ENCODE measurements around the gene CD8B. TPM values are rescaled to one million over a fixed set of nuclear protein-coding genes. Genes with fewer than 3 reads are reported as not detected.
A peak's percentile ranks its signal among the peaks of the same experiment; 100 is the strongest.

The CD8B gene
- total RNA-seq, 2 experiments from 2014 or later, result 0.75 to 1.1 TPM

DNA sequence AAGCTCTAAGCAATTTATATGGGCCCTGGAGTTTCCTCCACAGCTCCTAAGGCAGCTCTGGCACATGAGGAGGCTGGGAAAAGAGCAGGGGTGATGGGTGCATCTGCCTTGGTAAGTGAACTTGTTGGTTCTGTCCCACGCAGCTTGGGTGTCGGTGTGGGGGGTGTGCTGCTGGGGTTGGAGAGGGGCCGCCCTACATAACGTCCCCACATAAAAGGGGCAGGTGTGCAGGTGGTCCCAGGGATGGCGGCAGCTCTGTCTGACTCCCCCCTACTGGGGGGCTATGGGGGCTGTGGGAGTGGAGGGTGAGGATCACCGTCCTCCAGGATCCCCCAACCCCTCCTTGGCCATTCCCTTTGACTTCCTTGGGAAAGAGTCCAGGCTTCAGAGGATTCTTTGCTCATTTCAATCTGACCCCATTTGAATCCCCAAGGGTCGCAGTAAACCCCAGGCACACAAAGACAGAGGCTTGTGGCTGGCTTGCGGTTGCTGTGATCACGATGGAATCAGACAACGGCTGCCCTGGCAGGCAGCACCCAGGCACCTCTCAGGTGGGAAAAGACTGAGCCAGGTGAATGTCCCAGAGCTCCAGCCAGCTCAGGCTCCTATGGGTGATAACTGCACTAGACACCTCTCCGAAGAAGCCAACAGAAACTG, 36.5 kb downstream of the CD8B start:
- Histone ChIP-seq H3K4me3 (ENCODE audit: low read length) (peak overlapping the region; percentile 42), H3K4me1 (ENCODE audit: insufficient read depth, low read length) (peaks cover 12% of the 10 kb centered on the region), H3K9me3 (ENCODE audit: control insufficient read depth in 1 of 2, insufficient read depth in 1 of 2, low read length in 2 of 2) (peaks cover 0 to 11% of the 10 kb centered on the region in 2 experiments), H3K27ac (ENCODE audit: low read depth in 1 of 2, low read length in 2 of 2) (no peak overlapping the region), H3K36me3 (ENCODE audit: insufficient read depth, low read length) (no peaks in the 10 kb centered on the region), H3K27me3 (ENCODE audit: control insufficient read depth in 1 of 2, insufficient read depth in 2 of 2, low read length in 2 of 2) (peaks cover 6 to 8% of the 10 kb centered on the region in 2 experiments)
- peak in 2 of 14 experiments; percentile 7 to 39 for DNase-seq
- peaks cover 22% of the 10 kb centered on the region for H3K4me1 Mint-ChIP-seq (ENCODE audit: low read depth)
- intact Hi-C loops (cut with DNase I, micrococcal nuclease), result no loop called here
- TF ChIP-seq, protein P1, sequence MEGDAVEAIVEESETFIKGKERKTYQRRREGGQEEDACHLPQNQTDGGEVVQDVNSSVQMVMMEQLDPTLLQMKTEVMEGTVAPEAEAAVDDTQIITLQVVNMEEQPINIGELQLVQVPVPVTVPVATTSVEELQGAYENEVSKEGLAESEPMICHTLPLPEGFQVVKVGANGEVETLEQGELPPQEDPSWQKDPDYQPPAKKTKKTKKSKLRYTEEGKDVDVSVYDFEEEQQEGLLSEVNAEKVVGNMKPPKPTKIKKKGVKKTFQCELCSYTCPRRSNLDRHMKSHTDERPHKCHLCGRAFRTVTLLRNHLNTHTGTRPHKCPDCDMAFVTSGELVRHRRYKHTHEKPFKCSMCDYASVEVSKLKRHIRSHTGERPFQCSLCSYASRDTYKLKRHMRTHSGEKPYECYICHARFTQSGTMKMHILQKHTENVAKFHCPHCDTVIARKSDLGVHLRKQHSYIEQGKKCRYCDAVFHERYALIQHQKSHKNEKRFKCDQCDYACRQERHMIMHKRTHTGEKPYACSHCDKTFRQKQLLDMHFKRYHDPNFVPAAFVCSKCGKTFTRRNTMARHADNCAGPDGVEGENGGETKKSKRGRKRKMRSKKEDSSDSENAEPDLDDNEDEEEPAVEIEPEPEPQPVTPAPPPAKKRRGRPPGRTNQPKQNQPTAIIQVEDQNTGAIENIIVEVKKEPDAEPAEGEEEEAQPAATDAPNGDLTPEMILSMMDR (IDR thresholded peaks at IDR 0.05), result no peak
- ATAC-seq (ENCODE audit: poor library complexity), result peak; percentile 9
- H3K9me3 Mint-ChIP-seq, result peaks cover 2% of the 10 kb centered on the region
- peak overlapping the region; percentile 72 for H3K4me3 Mint-ChIP-seq
- ChIA-PET POLR2A (interaction anchor here (0.7 to 1.7 kb wide), 4 partner anchors 10 to 384 kb away, joined by 3 to 6 read pairs (median 3); partner anchors contain the start of gene KDM3A), CTCF (no interaction called here)
- H3K27ac Mint-ChIP-seq, result peak overlapping the region; percentile 76
- H3K27me3 Mint-ChIP-seq, result peaks cover 8% of the 10 kb centered on the region
- no peaks in the 10 kb centered on the region for H3K36me3 Mint-ChIP-seq (ENCODE audit: low read depth)

- peaks cover 2% of the 10 kb centered on the region for H3K9me3 Mint-ChIP-seq
- peaks cover 12% of the 10 kb centered on the region for H3K4me1 ChIP-seq (ENCODE audit: insufficient read depth, low read length)
- DNase-seq (no peak), ATAC-seq (ENCODE audit: poor library complexity) (no peak)
- H3K4me3 Mint-ChIP-seq, result no peak overlapping the region
- H3K27me3 Mint-ChIP-seq, result peaks cover 8% of the 10 kb centered on the region
- peaks cover 4 to 8% of the 10 kb centered on the region in 2 experiments for H3K27me3 ChIP-seq (ENCODE audit: control insufficient read depth in 1 of 2, insufficient read depth in 2 of 2, low read length in 2 of 2)
- peaks cover 0 to 11% of the 10 kb centered on the region in 2 experiments for H3K9me3 ChIP-seq (ENCODE audit: control insufficient read depth in 1 of 2, insufficient read depth in 1 of 2, low read length in 2 of 2)
- TF ChIP-seq, protein P1 (IDR thresholded peaks at IDR 0.05), result no peak
- no peak overlapping the region for H3K27ac Mint-ChIP-seq
- intact Hi-C loops (cut with DNase I, micrococcal nuclease), result no loop called here
- CTCF ChIA-PET, result no interaction called here
- POLR2A ChIA-PET, result no interaction called here
- no peaks in the 10 kb centered on the region for H3K36me3 Mint-ChIP-seq (ENCODE audit: low read depth)
- no peak overlapping the region for H3K27ac ChIP-seq (ENCODE audit: low read depth in 1 of 2, low read length in 2 of 2)
- no peak overlapping the region for H3K4me3 ChIP-seq (ENCODE audit: low read length)
- peaks cover 30% of the 10 kb centered on the region for H3K4me1 Mint-ChIP-seq (ENCODE audit: low read depth)
- H3K36me3 ChIP-seq (ENCODE audit: insufficient read depth, low read length), result no peaks in the 10 kb centered on the region
These were observed 38.9 kb downstream of the CD8B start for GRCh38 chr2:86822668-86823345.

DNA sequence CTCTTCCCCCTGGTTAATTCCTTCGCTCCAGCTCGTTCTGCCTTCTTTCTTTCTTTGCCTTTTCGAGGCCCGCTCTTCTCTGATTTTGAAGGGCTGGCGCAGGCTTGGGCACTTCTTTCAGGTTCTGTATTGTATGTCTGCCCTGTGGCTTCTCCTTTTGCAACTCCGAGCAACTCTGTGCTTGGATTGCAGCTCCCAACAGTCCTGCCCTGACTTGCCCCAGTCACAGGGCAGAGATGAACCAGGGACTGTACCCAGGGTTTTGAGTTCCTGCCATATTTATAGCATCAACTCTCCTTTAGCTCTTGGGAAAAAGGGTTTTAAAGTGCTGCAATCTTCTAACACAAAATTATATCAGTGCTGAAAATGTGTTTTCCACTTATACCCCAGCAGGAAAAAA, 39.8 kb downstream of the CD8B start:
- ATAC-seq (ENCODE audit: poor library complexity) (no peak), DNase-seq (no peak)
- Mint-ChIP-seq H3K27me3 (peaks cover 8% of the 10 kb centered on the region), H3K4me3 (no peak overlapping the region), H3K9me3 (peaks cover 2% of the 10 kb centered on the region), H3K27ac (no peak overlapping the region), H3K36me3 (ENCODE audit: low read depth) (no peaks in the 10 kb centered on the region), H3K4me1 (ENCODE audit: low read depth) (peaks cover 30% of the 10 kb centered on the region)
- no peak overlapping the region for H3K27ac ChIP-seq (ENCODE audit: low read depth in 1 of 2, low read length in 2 of 2)
- H3K9me3 ChIP-seq (ENCODE audit: control insufficient read depth in 1 of 2, insufficient read depth in 1 of 2, low read length in 2 of 2), result peaks cover 0 to 11% of the 10 kb centered on the region in 2 experiments
- H3K27me3 ChIP-seq (ENCODE audit: control insufficient read depth in 1 of 2, insufficient read depth in 2 of 2, low read length in 2 of 2), result peaks cover 4 to 8% of the 10 kb centered on the region in 2 experiments
- H3K4me3 ChIP-seq (ENCODE audit: low read length), result no peak overlapping the region
- intact Hi-C loops (cut with DNase I, micrococcal nuclease), result no loop called here
- CTCF ChIA-PET, result no interaction called here
- no peaks in the 10 kb centered on the region for H3K36me3 ChIP-seq (ENCODE audit: insufficient read depth, low read length)
- H3K4me1 ChIP-seq (ENCODE audit: insufficient read depth, low read length), result peaks cover 12% of the 10 kb centered on the region
- TF ChIP-seq, protein P1 (IDR thresholded peaks at IDR 0.05), result no peak
- POLR2A ChIA-PET, result no interaction called here
